Muscle of arm (tissue), 12 donors: ENCODE data around the gene TBC1D1. TPM values are rescaled to one million over a fixed set of nuclear protein-coding genes. Genes with fewer than 3 reads are reported as not detected.
"Not testable (repeated sequence)": the region's sequence is repeated elsewhere in the genome, so short reads cannot be mapped to it uniquely, and the experiment has no call there.

Experiments used
- DNase-seq: peaks from one replicate; pipeline ENCODE4 v3.0.0-alpha.2; 2013
- polyA plus RNA-seq, 12 donors: library from polyadenylated mRNA; unstranded; fragments of 120-200 nt; gene quantifications; one replicate each; pipeline ENCODE4 v1.2.1, GENCODE V29; 2013; ENCODE audit not compliant: insufficient read length in 12 of 12

Gene TBC1D1
- polyA plus RNA-seq, 12 donors, result 36.0 to 71.2 (median 61.3) TPM; not detected in 1

DNA sequence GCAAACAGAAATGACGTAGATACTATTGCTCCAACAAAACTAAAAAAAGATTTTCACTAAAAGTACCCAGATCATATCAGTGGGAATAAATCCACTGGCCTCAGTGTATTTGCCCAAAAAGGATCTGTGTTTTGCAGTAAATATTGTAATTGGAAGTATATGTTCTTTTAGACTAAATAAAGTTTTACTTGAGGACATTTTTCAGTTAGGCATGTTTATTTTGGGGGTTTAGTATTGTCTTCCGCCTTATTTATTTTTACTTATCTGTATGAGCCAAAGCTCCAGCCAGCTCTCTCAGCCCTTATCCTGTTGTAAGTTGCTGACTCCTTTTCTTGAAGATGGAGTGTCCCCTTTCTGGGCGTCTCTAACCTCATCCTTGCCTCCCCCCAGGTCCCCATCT lies 119.1 kb downstream of the TBC1D1 start:
- DNase-seq, result no peak

DNA sequence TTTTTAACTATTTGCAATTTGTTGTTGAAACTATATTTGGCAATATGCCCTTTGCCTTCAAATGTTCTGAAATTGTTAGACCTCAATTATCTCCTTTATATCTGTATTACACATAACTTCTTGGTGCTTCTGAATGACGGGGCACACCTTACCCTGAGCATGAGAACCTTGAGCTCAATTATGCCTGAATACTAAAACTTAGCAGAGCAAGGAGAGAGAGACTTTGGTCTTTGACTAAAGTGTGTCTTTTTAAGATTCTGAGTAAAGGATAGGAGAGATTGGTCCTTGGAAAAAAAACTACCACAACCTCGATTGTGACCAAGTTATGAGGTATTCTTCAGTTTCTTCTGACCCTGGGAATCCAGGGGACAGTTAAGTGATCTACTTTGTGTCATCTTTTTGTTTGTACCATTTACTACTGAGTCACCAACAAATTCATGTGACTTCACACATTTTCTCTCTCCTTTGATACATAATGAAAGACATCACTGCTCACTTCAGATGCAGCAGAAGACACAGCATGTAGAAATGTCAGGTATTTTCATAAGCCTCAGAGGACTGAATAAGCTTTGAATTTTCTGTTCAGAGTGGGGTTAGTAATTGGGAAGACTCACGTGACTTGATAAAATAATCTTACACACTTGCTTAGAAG lies 120.8 kb downstream of the TBC1D1 start:
- no peak for DNase-seq

DNA sequence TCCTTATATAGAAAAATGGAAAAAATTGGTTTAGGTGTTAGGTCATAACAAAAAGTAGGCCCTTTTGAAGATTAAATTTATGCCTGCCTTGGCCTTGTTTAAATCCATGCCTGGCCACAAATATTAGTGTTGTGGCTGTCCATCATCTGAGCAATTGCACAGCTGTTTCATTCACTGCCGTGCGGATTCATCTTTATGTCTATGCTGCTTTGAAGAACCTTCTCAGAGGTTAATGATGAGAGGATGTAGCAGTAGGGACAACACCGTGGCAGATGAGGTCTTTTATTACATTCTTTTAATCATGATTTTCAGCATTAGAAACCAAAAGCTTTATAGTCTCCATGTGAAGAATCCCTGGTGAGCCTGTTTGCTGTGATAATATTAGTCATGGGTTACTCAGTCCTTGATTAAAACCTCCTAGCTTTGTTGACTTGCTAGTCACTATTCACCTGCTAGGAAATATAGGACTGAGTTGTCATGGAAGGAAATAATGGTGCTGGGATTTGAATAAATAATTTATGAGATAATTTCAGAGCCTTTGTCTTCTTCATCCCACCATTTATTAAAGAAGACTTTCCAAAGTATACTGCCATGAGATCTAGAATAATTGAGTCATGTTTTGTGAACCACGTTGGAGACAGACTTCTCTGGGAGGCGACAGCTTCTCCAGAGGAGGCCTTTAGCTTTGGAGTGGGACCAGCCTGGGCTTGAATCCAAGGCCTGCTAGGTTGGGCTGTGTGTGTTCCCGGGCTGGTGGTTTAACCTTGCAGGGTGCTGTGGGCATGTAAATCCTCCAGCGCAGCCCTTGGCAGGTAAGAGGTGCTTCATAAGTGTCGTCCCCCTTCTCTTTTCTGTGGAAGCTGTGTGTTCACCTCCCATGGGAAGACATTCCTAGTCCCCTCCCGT lies 122.8 kb downstream of the TBC1D1 start:
- no peak for DNase-seq

GRCh38 chr4:38014421-38014852 lies 123.6 kb downstream of the TBC1D1 start:
- DNase-seq, result no peak

- DNase-seq, result no peak
Observed at GRCh38 chr4:38015886-38016515, 125.1 kb downstream of the TBC1D1 start.

- no peak for DNase-seq
Observed at GRCh38 chr4:38016698-38017097, 125.8 kb downstream of the TBC1D1 start.

- DNase-seq, result no peak
Observed at GRCh38 chr4:38017609-38018008, 126.7 kb downstream of the TBC1D1 start.

DNA sequence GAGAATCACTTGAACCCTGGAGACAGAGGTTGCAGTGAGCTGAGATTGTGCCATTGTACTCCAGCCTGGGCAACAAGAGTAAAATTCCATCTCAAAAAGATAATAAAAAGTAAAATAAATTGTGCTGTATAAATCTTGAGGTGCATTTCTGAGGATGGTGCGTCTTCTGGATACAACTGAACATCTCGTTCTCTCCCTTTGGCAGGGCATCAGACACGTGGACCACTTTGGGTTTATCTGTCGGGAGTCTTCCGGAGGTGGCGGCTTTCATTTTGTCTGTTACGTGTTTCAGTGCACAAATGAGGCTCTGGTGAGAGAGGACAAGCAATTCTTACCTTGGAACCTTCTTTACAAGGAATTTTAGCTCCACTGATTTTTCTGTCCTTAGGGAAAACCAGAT lies 129.5 kb downstream of the TBC1D1 start:
- DNase-seq, result no peak

- DNase-seq, result not testable (repeated sequence)
Observed at GRCh38 chr4:38020961-38021360, 130.1 kb downstream of the TBC1D1 start.

DNA sequence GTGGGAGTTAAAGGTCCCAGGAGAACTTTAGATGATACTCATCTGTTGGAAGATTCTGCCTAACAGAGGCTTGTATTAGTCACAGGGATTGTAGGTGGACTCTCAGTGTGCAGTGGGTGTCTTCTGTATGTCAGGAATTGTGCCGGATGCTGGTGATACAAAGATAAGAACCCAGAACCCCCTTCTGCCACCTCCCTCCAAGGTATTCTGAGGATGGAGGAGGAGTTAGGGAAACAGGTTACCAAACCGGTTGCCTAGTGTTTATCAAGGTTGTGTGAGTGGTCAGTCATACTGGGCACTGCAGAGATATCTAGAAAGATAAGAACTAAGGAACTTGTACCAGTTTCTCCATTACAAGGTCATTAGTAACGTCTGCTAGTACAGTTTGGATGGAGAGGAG lies 130.9 kb downstream of the TBC1D1 start:
- DNase-seq, result no peak

GRCh38 chr4:38023347-38024205 lies 132.7 kb downstream of the TBC1D1 start:
- DNase-seq, result no peak

DNA sequence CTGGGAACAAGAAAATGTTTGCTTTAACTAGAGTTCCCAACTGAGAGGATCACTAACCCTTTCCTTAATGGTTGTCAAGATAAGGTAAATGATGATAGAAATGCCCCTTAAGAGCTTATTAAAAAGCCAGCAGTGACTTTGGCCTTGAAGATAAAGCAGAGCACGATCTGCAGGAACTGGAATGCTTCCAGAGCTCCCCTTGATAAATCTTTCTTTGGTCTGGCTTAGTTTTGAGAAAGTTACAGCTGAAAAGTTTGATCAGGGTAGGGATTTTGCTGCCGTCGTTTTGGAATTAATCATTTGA lies 133.3 kb downstream of the TBC1D1 start:
- no peak for DNase-seq

GRCh38 chr4:38025665-38026064 lies 134.8 kb downstream of the TBC1D1 start:
- DNase-seq, result no peak

DNA sequence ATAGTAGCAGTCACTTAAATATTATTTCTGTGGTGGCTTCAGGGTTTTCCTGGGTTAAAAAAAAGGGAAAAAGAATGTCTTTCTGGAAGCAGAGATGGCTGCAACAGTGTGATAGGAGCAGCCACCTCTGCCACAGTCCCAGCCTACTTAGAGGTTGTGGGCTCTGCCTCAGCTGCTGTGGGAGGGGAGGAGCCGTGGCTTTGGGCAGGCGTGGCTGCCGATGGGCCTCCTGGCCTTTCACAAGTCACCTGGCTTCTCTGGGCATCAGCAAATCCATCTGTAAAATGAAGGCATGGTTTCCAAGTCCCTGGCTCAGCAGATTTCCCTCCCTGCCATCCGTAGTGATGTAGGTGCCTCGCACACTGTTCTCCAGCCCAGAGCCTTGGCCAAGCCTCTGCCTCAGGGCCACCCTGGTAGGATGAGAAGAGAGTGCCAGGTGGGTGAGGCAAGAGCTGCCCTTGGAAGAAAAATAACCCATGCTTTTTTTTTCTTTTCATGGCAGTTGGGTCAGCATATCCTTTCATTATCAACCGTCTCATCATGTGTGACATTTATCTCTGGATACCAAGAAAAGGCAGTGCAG lies 135.4 kb downstream of the TBC1D1 start:
- no peak for DNase-seq

- DNase-seq, result no peak
Observed at GRCh38 chr4:38030023-38030422, 139.1 kb downstream of the TBC1D1 start.

- DNase-seq, result peak; percentile 54
Observed at GRCh38 chr4:38034986-38035882, 144.3 kb downstream of the TBC1D1 start.

- no peak for DNase-seq
Observed at GRCh38 chr4:38036548-38036947, 145.7 kb downstream of the TBC1D1 start.

- DNase-seq, result no peak
Observed at GRCh38 chr4:38037612-38038011, 146.7 kb downstream of the TBC1D1 start.

DNA sequence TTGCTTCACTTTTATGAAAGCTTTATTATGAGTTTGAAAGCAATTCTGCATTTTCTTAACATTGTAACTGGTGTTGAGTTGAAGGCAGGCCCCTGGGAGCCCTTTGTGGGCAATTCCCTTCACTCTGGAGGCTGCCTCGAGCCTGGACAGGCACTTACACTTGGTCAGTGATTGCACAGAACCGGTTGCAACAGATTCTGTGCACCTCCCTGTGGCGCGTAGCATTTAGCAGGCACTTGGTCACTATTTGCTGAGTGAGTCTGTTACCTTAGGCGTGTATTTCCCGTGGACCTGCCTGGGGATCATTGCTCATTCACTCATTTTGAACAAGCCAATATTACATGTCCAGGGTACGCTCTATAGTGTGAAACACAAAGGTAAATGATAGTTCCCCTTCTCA lies 149.7 kb downstream of the TBC1D1 start:
- no peak for DNase-seq

DNA sequence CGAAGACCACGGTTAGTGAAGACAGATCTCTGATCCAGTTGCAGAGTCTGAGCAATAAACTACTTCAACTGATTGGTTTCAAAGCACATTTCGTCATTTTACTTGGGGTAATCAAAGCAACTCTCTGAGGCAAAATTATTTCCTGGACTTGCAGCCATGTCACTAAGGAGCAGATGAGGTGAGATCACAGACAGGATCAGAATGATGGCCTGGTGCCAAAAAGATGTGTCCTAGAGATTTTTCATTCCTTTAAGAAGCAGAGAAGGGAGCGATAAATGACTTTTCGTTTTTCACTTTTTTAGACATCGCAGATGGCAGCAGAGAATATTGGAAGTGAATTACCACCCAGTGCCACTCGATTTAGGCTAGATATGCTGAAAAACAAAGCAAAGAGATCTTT lies 153.2 kb downstream of the TBC1D1 start:
- DNase-seq, result no peak
